Measurements from ENCODE around the gene SUGCT. TPM values are rescaled to one million over a fixed set of nuclear protein-coding genes. Genes with fewer than 3 reads are reported as not detected.

SUGCT gene
- total RNA-seq, 1 experiment from 2014 or later: 4.6 TPM

- H3K27me3 Mint-ChIP-seq (ENCODE audit: low read depth): no peaks in the 10 kb centered on the region
- no peak for ATAC-seq
- H3K36me3 Mint-ChIP-seq: no peaks in the 10 kb centered on the region
- H3K4me1 Mint-ChIP-seq: no peaks in the 10 kb centered on the region; the same call in 1 of the 2 replicates
- H3K27ac Mint-ChIP-seq: no peak overlapping the region
- ChIA-PET CTCF (no interaction called here), POLR2A (no interaction called here)
- DNase-seq (ENCODE audit: low spot score): no peak
- no peaks in the 10 kb centered on the region; the same call in 1 of the 2 replicates for H3K9me3 Mint-ChIP-seq
- H3K4me3 Mint-ChIP-seq: no peak overlapping the region
- TF ChIP-seq MYBL2 (CRISPR knock-in tag; IDR thresholded peaks at IDR 0.05) (no peak), ZNF281 (CRISPR knock-in tag; IDR thresholded peaks at IDR 0.05) (no peak), KAT7 (CRISPR knock-in tag; IDR thresholded peaks at IDR 0.05; ENCODE audit: borderline replicate concordance) (no peak), FOXK1 (CRISPR knock-in tag; IDR thresholded peaks at IDR 0.05) (no peak), RELA (CRISPR knock-in tag; IDR thresholded peaks at IDR 0.05; ENCODE audit: borderline replicate concordance) (no peak), ZBTB21 (CRISPR knock-in tag; IDR thresholded peaks at IDR 0.05; ENCODE audit: borderline replicate concordance) (no peak), IRF2 (CRISPR knock-in tag; IDR thresholded peaks at IDR 0.05; ENCODE audit: borderline replicate concordance, low read depth) (no peak), NR1H2 (CRISPR knock-in tag; IDR thresholded peaks at IDR 0.05) (no peak)
- TF ChIP-seq, protein P1, sequence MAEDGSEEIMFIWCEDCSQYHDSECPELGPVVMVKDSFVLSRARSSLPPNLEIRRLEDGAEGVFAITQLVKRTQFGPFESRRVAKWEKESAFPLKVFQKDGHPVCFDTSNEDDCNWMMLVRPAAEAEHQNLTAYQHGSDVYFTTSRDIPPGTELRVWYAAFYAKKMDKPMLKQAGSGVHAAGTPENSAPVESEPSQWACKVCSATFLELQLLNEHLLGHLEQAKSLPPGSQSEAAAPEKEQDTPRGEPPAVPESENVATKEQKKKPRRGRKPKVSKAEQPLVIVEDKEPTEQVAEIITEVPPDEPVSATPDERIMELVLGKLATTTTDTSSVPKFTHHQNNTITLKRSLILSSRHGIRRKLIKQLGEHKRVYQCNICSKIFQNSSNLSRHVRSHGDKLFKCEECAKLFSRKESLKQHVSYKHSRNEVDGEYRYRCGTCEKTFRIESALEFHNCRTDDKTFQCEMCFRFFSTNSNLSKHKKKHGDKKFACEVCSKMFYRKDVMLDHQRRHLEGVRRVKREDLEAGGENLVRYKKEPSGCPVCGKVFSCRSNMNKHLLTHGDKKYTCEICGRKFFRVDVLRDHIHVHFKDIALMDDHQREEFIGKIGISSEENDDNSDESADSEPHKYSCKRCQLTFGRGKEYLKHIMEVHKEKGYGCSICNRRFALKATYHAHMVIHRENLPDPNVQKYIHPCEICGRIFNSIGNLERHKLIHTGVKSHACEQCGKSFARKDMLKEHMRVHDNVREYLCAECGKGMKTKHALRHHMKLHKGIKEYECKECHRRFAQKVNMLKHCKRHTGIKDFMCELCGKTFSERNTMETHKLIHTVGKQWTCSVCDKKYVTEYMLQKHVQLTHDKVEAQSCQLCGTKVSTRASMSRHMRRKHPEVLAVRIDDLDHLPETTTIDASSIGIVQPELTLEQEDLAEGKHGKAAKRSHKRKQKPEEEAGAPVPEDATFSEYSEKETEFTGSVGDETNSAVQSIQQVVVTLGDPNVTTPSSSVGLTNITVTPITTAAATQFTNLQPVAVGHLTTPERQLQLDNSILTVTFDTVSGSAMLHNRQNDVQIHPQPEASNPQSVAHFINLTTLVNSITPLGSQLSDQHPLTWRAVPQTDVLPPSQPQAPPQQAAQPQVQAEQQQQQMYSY (CRISPR knock-in tag; IDR thresholded peaks at IDR 0.05): no peak
- TF ChIP-seq, protein P2, sequence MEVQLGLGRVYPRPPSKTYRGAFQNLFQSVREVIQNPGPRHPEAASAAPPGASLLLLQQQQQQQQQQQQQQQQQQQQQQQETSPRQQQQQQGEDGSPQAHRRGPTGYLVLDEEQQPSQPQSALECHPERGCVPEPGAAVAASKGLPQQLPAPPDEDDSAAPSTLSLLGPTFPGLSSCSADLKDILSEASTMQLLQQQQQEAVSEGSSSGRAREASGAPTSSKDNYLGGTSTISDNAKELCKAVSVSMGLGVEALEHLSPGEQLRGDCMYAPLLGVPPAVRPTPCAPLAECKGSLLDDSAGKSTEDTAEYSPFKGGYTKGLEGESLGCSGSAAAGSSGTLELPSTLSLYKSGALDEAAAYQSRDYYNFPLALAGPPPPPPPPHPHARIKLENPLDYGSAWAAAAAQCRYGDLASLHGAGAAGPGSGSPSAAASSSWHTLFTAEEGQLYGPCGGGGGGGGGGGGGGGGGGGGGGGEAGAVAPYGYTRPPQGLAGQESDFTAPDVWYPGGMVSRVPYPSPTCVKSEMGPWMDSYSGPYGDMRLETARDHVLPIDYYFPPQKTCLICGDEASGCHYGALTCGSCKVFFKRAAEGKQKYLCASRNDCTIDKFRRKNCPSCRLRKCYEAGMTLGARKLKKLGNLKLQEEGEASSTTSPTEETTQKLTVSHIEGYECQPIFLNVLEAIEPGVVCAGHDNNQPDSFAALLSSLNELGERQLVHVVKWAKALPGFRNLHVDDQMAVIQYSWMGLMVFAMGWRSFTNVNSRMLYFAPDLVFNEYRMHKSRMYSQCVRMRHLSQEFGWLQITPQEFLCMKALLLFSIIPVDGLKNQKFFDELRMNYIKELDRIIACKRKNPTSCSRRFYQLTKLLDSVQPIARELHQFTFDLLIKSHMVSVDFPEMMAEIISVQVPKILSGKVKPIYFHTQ (CRISPR knock-in tag; IDR thresholded peaks at IDR 0.05): no peak
These were observed 649.4 kb downstream of the SUGCT start for GRCh38 chr7:40784176-40784575.

DNA sequence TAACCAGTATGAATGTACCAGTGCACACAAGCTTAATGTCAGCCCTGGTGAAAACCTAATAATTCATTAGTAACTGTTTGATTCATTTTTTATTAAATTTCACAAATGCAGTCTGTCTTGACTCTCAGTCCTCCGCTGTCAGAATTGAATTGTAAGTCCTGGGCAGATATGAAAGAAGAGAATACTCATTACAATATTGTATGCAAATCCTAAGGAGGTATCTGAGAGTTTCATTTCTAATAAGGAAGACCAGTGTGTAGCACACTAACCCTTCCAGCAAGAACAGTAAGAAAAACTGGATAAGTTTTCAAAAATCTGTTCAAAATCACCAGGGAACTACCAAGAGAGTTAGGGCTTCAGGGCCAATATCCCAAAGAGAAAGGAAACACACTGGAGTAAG, 652.1 kb downstream of the SUGCT start:
- Mint-ChIP-seq H3K27me3 (ENCODE audit: low read depth) (no peaks in the 10 kb centered on the region), H3K4me1 (no peaks in the 10 kb centered on the region), H3K36me3 (no peaks in the 10 kb centered on the region), H3K9me3 (peaks cover 4% of the 10 kb centered on the region), H3K27ac (no peak overlapping the region), H3K4me3 (no peak overlapping the region)
- DNase-seq (ENCODE audit: low spot score) (no peak), ATAC-seq (no peak)
- TF ChIP-seq EMX1 (CRISPR knock-in tag; IDR thresholded peaks at IDR 0.05): no peak
- no peak for TF ChIP-seq RELA (CRISPR knock-in tag; IDR thresholded peaks at IDR 0.05; ENCODE audit: borderline replicate concordance)
- CTCF ChIA-PET: interaction anchor here (0.5 kb wide), 1 partner anchor 794 kb away, joined by 4 read pairs; no protein-coding TSS in a partner anchor
- POLR2A ChIA-PET: no interaction called here

DNA sequence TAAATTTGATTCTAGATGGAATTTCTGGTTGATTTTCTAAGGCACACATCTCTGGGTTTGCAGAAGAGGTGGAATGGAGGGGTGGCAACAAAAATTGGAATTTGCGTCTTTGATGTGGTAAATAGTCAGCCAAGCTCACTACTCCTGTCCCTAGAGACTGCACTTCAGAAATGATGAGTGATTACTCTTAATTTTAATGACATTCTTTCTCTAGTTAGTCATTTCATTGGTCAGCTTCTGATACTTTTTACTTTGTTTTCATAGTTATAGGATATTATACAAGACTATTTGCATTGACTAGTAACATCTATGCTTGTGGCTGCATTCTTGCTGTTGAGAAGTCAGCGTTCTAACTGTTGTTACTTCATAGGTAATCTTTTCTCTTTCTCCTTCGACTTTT, 658.3 kb downstream of the SUGCT start:
- CTCF ChIA-PET: no interaction called here
- peaks cover 4% of the 10 kb centered on the region for H3K9me3 Mint-ChIP-seq
- no peak overlapping the region for H3K4me3 Mint-ChIP-seq
- H3K36me3 Mint-ChIP-seq: no peaks in the 10 kb centered on the region
- H3K27me3 Mint-ChIP-seq (ENCODE audit: low read depth): no peaks in the 10 kb centered on the region
- H3K27ac Mint-ChIP-seq: no peak overlapping the region
- POLR2A ChIA-PET: no interaction called here
- no peaks in the 10 kb centered on the region for H3K4me1 Mint-ChIP-seq
- no peak for DNase-seq (ENCODE audit: low spot score)
- no peak for ATAC-seq
- TF ChIP-seq AFF4 (CRISPR knock-in tag; IDR thresholded peaks at IDR 0.05; ENCODE audit: borderline replicate concordance) (no peak), ZNF317 (CRISPR knock-in tag; IDR thresholded peaks at IDR 0.05; ENCODE audit: borderline replicate concordance, low read depth) (no peak), CBFB (CRISPR knock-in tag; IDR thresholded peaks at IDR 0.05; ENCODE audit: low read depth) (no peak), NFE2L1 (CRISPR knock-in tag; IDR thresholded peaks at IDR 0.05) (no peak)
- TF ChIP-seq, protein P3, sequence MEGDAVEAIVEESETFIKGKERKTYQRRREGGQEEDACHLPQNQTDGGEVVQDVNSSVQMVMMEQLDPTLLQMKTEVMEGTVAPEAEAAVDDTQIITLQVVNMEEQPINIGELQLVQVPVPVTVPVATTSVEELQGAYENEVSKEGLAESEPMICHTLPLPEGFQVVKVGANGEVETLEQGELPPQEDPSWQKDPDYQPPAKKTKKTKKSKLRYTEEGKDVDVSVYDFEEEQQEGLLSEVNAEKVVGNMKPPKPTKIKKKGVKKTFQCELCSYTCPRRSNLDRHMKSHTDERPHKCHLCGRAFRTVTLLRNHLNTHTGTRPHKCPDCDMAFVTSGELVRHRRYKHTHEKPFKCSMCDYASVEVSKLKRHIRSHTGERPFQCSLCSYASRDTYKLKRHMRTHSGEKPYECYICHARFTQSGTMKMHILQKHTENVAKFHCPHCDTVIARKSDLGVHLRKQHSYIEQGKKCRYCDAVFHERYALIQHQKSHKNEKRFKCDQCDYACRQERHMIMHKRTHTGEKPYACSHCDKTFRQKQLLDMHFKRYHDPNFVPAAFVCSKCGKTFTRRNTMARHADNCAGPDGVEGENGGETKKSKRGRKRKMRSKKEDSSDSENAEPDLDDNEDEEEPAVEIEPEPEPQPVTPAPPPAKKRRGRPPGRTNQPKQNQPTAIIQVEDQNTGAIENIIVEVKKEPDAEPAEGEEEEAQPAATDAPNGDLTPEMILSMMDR (IDR thresholded peaks at IDR 0.05): no peak
